B cell (primary cell): ENCODE data around the gene KCNS1. TPM values are rescaled to one million over a fixed set of nuclear protein-coding genes. Genes with fewer than 3 reads are reported as not detected.

Experiments
- ATAC-seq: fragments of 200-7000 bp; cut with Tn5 transposase; one replicate; pipeline ENCODE4 v1.10.0; 2021; ENCODE audit warnings: low read depth, mild to moderate bottlenecking, moderate number of reproducible peaks, moderate library complexity
- CTCF ChIA-PET: fragments of 350-600 bp; sonication (Branson Sonifier 250); formaldehyde crosslinking; loops from one replicate; lab custom pipeline; 2021; ENCODE audit warnings: antibody characterized with exemption, inconsistent platforms; lab: Charles Lee
- POLR2A ChIA-PET: fragments of 350-600 bp; sonication (Branson Sonifier 250); formaldehyde crosslinking; loops from one replicate; lab custom pipeline; 2021; ENCODE audit warnings: antibody characterized with exemption; lab: Charles Lee
- DNase-seq: peaks from one replicate; pipeline ENCODE4 v3.0.0; 2013
- H2AFZ ChIP-seq: 2 replicates; pipeline ENCODE4 v1.6.1; 2012; ENCODE audit warnings: mild to moderate bottlenecking, low read depth, low read length; ENCODE audit not compliant: insufficient read depth, poor library complexity, severe bottlenecking
- H3K27ac ChIP-seq, 2 donors: 1 replicate in 1 of 2; 2 replicates in 1 of 2; pipeline ENCODE4 v1.5.1; 2012 to 2013; ENCODE audit warnings: low read length in 2 of 2, mild to moderate bottlenecking in 2 of 2, moderate library complexity in 1 of 2
- H3K27me3 ChIP-seq, 4 experiments: fragments of 200-600 bp in 1 of 4; sonication (generic) in 1 of 4; replicated peaks in 1 of 4; 1 replicate in 2 of 4; 2 replicates in 2 of 4; pipeline versions ENCODE4 v1.6.1 to v1.7.0; 2013 to 2016; ENCODE audit warnings: low read length in 3 of 4, mild to moderate bottlenecking in 2 of 4, mixed read lengths in 1 of 4, moderate library complexity in 1 of 4; ENCODE audit not compliant: insufficient read depth in 4 of 4, control insufficient read depth in 3 of 4; ENCODE audit errors: control extremely low read depth in 1 of 4
- H3K36me3 ChIP-seq, 2 experiments: replicated peaks in 1 of 2; 1 replicate in 1 of 2; 2 replicates in 1 of 2; pipeline versions ENCODE4 v1.6.1 to v1.7.1; 2013; ENCODE audit warnings: low read length in 1 of 2; ENCODE audit not compliant: insufficient read depth in 2 of 2, control insufficient read depth in 1 of 2; ENCODE audit errors: control extremely low read depth in 1 of 2, extremely low read depth in 1 of 2
- H3K4me1 ChIP-seq, 2 donors: fragments of 200-600 bp in 1 of 2; sonication (generic) in 1 of 2; 1 replicate in 1 of 2; 2 replicates in 1 of 2; pipeline versions ENCODE4 v1.5.1 to v1.6.1; 2013 to 2017; ENCODE audit warnings: low read length in 2 of 2; ENCODE audit not compliant: control insufficient read depth in 2 of 2, insufficient read depth in 2 of 2
- H3K4me2 ChIP-seq: replicated peaks from 2 replicates; pipeline ENCODE3; 2012; ENCODE audit warnings: mild to moderate bottlenecking, low read depth, low read length; ENCODE audit not compliant: poor library complexity, severe bottlenecking
- H3K4me3 ChIP-seq, 5 experiments: fragments of 200-600 bp in 1 of 5; sonication (generic) in 1 of 5; 1 replicate in 3 of 5; 2 replicates in 2 of 5; pipeline versions ENCODE4 v1.5.1 to v1.7.0; 2011 to 2016; ENCODE audit warnings: low read length in 4 of 5, mild to moderate bottlenecking in 4 of 5, low read depth in 2 of 5, control low read depth in 1 of 5, moderate library complexity in 1 of 5; ENCODE audit not compliant: insufficient read depth in 1 of 5; ENCODE audit errors: control extremely low read depth in 1 of 5, extremely low read depth in 1 of 5
- H3K79me2 ChIP-seq: fragments of 200-600 bp; sonication (generic); one replicate; pipeline ENCODE4 v1.6.0; 2016; ENCODE audit warnings: low read length; ENCODE audit not compliant: control insufficient read depth, insufficient read depth
- H3K9ac ChIP-seq: fragments of 200-600 bp; sonication (generic); 2 replicates; pipeline ENCODE4 v1.6.1; 2017; ENCODE audit warnings: mild to moderate bottlenecking, low read length, moderate library complexity
- H3K9me3 ChIP-seq, 3 donors: one replicate each; pipeline versions ENCODE4 v1.6.1 to v1.7.1; 2013; ENCODE audit warnings: low read length in 2 of 3; ENCODE audit not compliant: control insufficient read depth in 2 of 3, insufficient read depth in 1 of 3; ENCODE audit errors: control extremely low read depth in 1 of 3
- H4K20me1 ChIP-seq: 2 replicates; pipeline ENCODE4 v1.6.0; 2012; ENCODE audit warnings: mild to moderate bottlenecking, low read length; ENCODE audit not compliant: insufficient read depth, control insufficient read depth, poor library complexity, severe bottlenecking
- H3K27ac Mint-ChIP-seq: one replicate; pipeline ENCODE4 v1.8.0; 2021; ENCODE audit warnings: mixed read lengths
- H3K27me3 Mint-ChIP-seq: one replicate; pipeline ENCODE4 v1.8.0; 2021; ENCODE audit warnings: mixed read lengths
- H3K4me1 Mint-ChIP-seq: one replicate; pipeline ENCODE4 v1.8.0; 2021; ENCODE audit warnings: mixed read lengths
- H3K4me3 Mint-ChIP-seq: one replicate; pipeline ENCODE4 v1.8.0; 2021; ENCODE audit warnings: mixed read lengths
- H3K9me3 Mint-ChIP-seq: one replicate; pipeline ENCODE4 v1.8.0; 2022; ENCODE audit warnings: mixed read lengths; ENCODE audit not compliant: insufficient read depth
- EZH2 ChIP-seq: IDR thresholded peaks from 2 replicates; pipeline ENCODE4 v1.6.1; 2012; ENCODE audit warnings: borderline replicate concordance, low read depth, mild to moderate bottlenecking, moderate library complexity, low read length; ENCODE audit not compliant: insufficient read depth, poor library complexity, severe bottlenecking
- WGBS: methylation state at CpG from one replicate; pipeline ENCODE4 v1.1.5; 2013; ENCODE audit warnings: missing lambda C conversion rate; ENCODE audit not compliant: insufficient coverage; 5-methylcytosine and 5-hydroxymethylcytosine counted together
- intact Hi-C: fragments of 100-400 bp; cut with micrococcal nuclease; formaldehyde crosslinking; loops from one replicate; pipeline ENCODE4 v1.10.0; 2022
- polyA plus RNA-seq: library from polyadenylated mRNA; depleted of rRNA; stranded (reverse); fragments of >200 nt; gene quantifications from 2 replicates; pipeline ENCODE4 v1.2.3, GENCODE V29; 2012
- total RNA-seq, 2 donors: library from RNA; stranded (reverse); fragments of 120-200 nt in 1 of 2; gene quantifications; 1 replicate in 1 of 2; 2 replicates in 1 of 2; pipeline versions ENCODE4 v1.2.3 to v1.2.4, GENCODE V29; 2013 to 2022
- TF ChIP-seq, protein P1 (sequence below): fragments of 200-600 bp; IDR thresholded peaks from one replicate; pipeline ENCODE4 v1.8.0; 2022; ENCODE audit warnings: antibody characterized with exemption, mild to moderate bottlenecking

The KCNS1 gene
- total and polyA plus RNA-seq, 2 donors (not counting 1 experiment from before 2014, with no cell fraction given) = 0.04 TPM; not detected in 1

DNA sequence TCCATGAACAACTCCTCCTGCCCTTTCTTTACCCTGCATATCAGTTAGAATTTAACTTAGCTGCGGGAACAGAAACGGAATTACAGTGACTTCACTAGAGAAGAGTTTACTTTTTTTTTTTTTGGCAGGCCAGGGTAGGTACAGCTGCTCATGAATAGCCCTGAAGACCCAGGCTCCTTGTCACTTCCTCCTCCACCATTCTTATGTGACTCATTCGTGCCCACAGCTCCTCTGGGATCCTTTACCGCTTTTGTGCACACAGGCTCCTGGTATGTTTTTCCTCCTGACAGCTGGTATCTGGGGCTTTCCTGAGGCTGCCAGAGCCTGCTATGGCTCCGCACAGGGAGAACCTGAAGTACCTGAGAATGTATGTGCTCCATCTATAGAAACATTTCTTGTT lies 3.9 kb upstream of the KCNS1 start:
- H3K27ac ChIP-seq = no peak overlapping the region
- intact Hi-C loops = no loop called here
- no peak overlapping the region for H2AFZ ChIP-seq
- H3K27me3 ChIP-seq = peaks cover 0 to 32% (median 12%) of the 10 kb centered on the region in 4 experiments
- POLR2A ChIA-PET = no interaction called here
- H3K9me3 ChIP-seq = no peaks in the 10 kb centered on the region
- no peak overlapping the region for H3K27ac Mint-ChIP-seq
- no peak overlapping the region for H3K4me3 ChIP-seq
- no peaks in the 10 kb centered on the region for H3K9me3 Mint-ChIP-seq
- CTCF ChIA-PET = interaction anchor here (1.2 to 4.1 kb wide), 3 partner anchors 8 to 185 kb away, joined by 3 to 33 read pairs (median 4); no protein-coding TSS in a partner anchor
- no peaks in the 10 kb centered on the region for H4K20me1 ChIP-seq
- no peak overlapping the region for H3K4me2 ChIP-seq
- no peak overlapping the region for H3K4me3 Mint-ChIP-seq
- H3K4me1 ChIP-seq = peaks cover 7% of the 10 kb centered on the region in 2 donors
- peaks cover 6% of the 10 kb centered on the region for H3K4me1 Mint-ChIP-seq
- H3K36me3 ChIP-seq = no peaks in the 10 kb centered on the region
- ATAC-seq = no peak
- 57% methylated on average over 3 of the region's 5 CpGs for WGBS
- no peak overlapping the region for H3K9ac ChIP-seq
- peaks cover 44% of the 10 kb centered on the region for H3K27me3 Mint-ChIP-seq
- no peak for DNase-seq
- TF ChIP-seq, protein P1, sequence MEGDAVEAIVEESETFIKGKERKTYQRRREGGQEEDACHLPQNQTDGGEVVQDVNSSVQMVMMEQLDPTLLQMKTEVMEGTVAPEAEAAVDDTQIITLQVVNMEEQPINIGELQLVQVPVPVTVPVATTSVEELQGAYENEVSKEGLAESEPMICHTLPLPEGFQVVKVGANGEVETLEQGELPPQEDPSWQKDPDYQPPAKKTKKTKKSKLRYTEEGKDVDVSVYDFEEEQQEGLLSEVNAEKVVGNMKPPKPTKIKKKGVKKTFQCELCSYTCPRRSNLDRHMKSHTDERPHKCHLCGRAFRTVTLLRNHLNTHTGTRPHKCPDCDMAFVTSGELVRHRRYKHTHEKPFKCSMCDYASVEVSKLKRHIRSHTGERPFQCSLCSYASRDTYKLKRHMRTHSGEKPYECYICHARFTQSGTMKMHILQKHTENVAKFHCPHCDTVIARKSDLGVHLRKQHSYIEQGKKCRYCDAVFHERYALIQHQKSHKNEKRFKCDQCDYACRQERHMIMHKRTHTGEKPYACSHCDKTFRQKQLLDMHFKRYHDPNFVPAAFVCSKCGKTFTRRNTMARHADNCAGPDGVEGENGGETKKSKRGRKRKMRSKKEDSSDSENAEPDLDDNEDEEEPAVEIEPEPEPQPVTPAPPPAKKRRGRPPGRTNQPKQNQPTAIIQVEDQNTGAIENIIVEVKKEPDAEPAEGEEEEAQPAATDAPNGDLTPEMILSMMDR = no peak
- TF ChIP-seq EZH2 = no peak
- no peaks in the 10 kb centered on the region for H3K79me2 ChIP-seq

- intact Hi-C loops = no loop called here
- H3K9ac ChIP-seq = no peak overlapping the region
- H3K27me3 Mint-ChIP-seq = peaks cover 56% of the 10 kb centered on the region
- no peak overlapping the region for H3K4me3 ChIP-seq
- H3K4me1 Mint-ChIP-seq = peaks cover 11% of the 10 kb centered on the region
- 29% methylated on average over 1 of the region's 2 CpGs for WGBS
- H3K4me1 ChIP-seq = peaks cover 9 to 13% of the 10 kb centered on the region in 2 donors
- ATAC-seq (no peak), DNase-seq (no peak)
- no peaks in the 10 kb centered on the region for H3K79me2 ChIP-seq
- no peak overlapping the region for H3K4me2 ChIP-seq
- no peaks in the 10 kb centered on the region for H4K20me1 ChIP-seq
- CTCF ChIA-PET = interaction anchor here (2.4 kb wide), 1 partner anchor 59 kb away, joined by 8 read pairs; no protein-coding TSS in a partner anchor
- POLR2A ChIA-PET = no interaction called here
- TF ChIP-seq, protein P1 = no peak
- no peak for TF ChIP-seq EZH2
- H3K9me3 Mint-ChIP-seq = no peaks in the 10 kb centered on the region
- H2AFZ ChIP-seq = no peak overlapping the region
- H3K9me3 ChIP-seq = peaks cover 0 to 5% (median 0%) of the 10 kb centered on the region in 3 donors
- H3K36me3 ChIP-seq = no peaks in the 10 kb centered on the region
- H3K27ac Mint-ChIP-seq = no peak overlapping the region
- H3K27ac ChIP-seq = no peak overlapping the region
- no peak overlapping the region for H3K4me3 Mint-ChIP-seq
- peaks cover 0 to 47% (median 25%) of the 10 kb centered on the region in 4 experiments for H3K27me3 ChIP-seq
Observed at GRCh38 chr20:45103072-45103471, 2.1 kb upstream of the KCNS1 start.
